Breast epithelium (tissue), 4 donors: ENCODE measurements around the gene ACSS2. TPM values are rescaled to one million over a fixed set of nuclear protein-coding genes. Genes with fewer than 3 reads are reported as not detected.

Experiments
- DNase-seq, 2 donors: peaks; one replicate each; pipeline ENCODE4 v3.0.0-alpha.2; 2019; ENCODE audit warnings: low spot score in 2 of 2
- H3K27ac ChIP-seq, 2 donors: fragments of 200-600 bp; sonication (generic) in 1 of 2; one replicate each; pipeline ENCODE4 v1.5.1; 2016 to 2019; ENCODE audit warnings: mild to moderate bottlenecking in 1 of 2
- H3K27me3 ChIP-seq, 2 donors: fragments of 200-600 bp; sonication (generic) in 1 of 2; one replicate each; pipeline versions ENCODE4 v1.5.1 to v1.6.0; 2017 to 2019; ENCODE audit warnings: control low read depth in 1 of 2, mild to moderate bottlenecking in 1 of 2
- H3K36me3 ChIP-seq: fragments of 200-600 bp; one replicate; pipeline ENCODE4 v1.5.1; 2019
- H3K4me1 ChIP-seq, 2 donors: fragments of 200-600 bp; sonication (generic); one replicate each; pipeline ENCODE4 v1.5.1; 2016 to 2019; ENCODE audit warnings: control low read depth in 1 of 2
- H3K4me3 ChIP-seq, 3 donors: fragments of 200-600 bp; sonication (generic); 1 replicate in 2 of 3; 2 replicates in 1 of 3; pipeline ENCODE4 v1.5.1; 2016 to 2019; ENCODE audit warnings: mild to moderate bottlenecking in 3 of 3, moderate library complexity in 2 of 3
- H3K9me3 ChIP-seq, 2 donors: fragments of 200-600 bp; sonication (generic) in 1 of 2; one replicate each; pipeline ENCODE4 v1.5.1; 2016 to 2019; ENCODE audit warnings: control low read depth in 1 of 2
- CTCF ChIP-seq, 3 donors: fragments of 450-650 bp; IDR thresholded peaks; one replicate each; pipeline ENCODE4 v1.5.1; 2016 to 2017; ENCODE audit warnings: antibody characterized with exemption in 3 of 3, mild to moderate bottlenecking in 3 of 3, moderate library complexity in 3 of 3
- POLR2A ChIP-seq: fragments of 450-650 bp; IDR thresholded peaks from one replicate; pipeline ENCODE4 v1.6.1; 2016; ENCODE audit warnings: antibody characterized with exemption, mild to moderate bottlenecking, moderate library complexity
- POLR2AphosphoS5 ChIP-seq, 3 donors: sonication (generic); formaldehyde crosslinking; IDR thresholded peaks; one replicate each; pipeline ENCODE4 v1.6.1; 2017; ENCODE audit warnings: antibody characterized with exemption in 3 of 3
- intact Hi-C: fragments of 100-400 bp; cut with DNase I; formaldehyde crosslinking; loops from one replicate; pipeline ENCODE4 v1.15.1; 2023; ENCODE audit warnings: low total_unique reads
- total RNA-seq, 3 donors: library from RNA; depleted of rRNA; stranded (reverse); fragments of >200 nt; gene quantifications; one replicate each; pipeline ENCODE4 v1.1.0, GENCODE V29; 2016

ACSS2 gene
- total RNA-seq, 3 donors from 2014 or later = 70.1 to 137 (median 71.1) TPM

- Histone ChIP-seq H3K27me3 (no peaks in the 10 kb centered on the region), H3K9me3 (no peaks in the 10 kb centered on the region), H3K36me3 (no peaks in the 10 kb centered on the region), H3K27ac (no peak overlapping the region), H3K4me1 (no peaks in the 10 kb centered on the region), H3K4me3 (no peak overlapping the region)
- intact Hi-C loops = no loop called here
- peak in 1 of 2 donors; percentile 15 for DNase-seq
- TF ChIP-seq POLR2A (no peak), CTCF (IDR thresholded peaks at IDR 0.05) (no peak), POLR2AphosphoS5 (IDR thresholded peaks at IDR 0.05) (no peak)
Measured at GRCh38 chr20:34970193-34970840, 93.9 kb downstream of the ACSS2 start.

GRCh38 chr20:34970846-34971560 is 94.6 kb downstream of the ACSS2 start:
- Histone ChIP-seq H3K4me3 (no peak overlapping the region), H3K4me1 (no peaks in the 10 kb centered on the region), H3K27me3 (no peaks in the 10 kb centered on the region), H3K36me3 (no peaks in the 10 kb centered on the region), H3K27ac (no peak overlapping the region), H3K9me3 (no peaks in the 10 kb centered on the region)
- TF ChIP-seq POLR2AphosphoS5 (IDR thresholded peaks at IDR 0.05) = no peak
- TF ChIP-seq CTCF (IDR thresholded peaks at IDR 0.05) = no peak
- TF ChIP-seq POLR2A = no peak
- DNase-seq = peak in 1 of 2 donors; percentile 19
- intact Hi-C loops = no loop called here

GRCh38 chr20:34971561-34972235 is 95.3 kb downstream of the ACSS2 start:
- intact Hi-C loops = no loop called here
- Histone ChIP-seq H3K27me3 (no peaks in the 10 kb centered on the region), H3K9me3 (no peaks in the 10 kb centered on the region), H3K27ac (no peak overlapping the region), H3K4me1 (no peaks in the 10 kb centered on the region), H3K36me3 (no peaks in the 10 kb centered on the region), H3K4me3 (no peak overlapping the region)
- no peak for TF ChIP-seq POLR2AphosphoS5 (IDR thresholded peaks at IDR 0.05)
- no peak for TF ChIP-seq POLR2A
- TF ChIP-seq CTCF (IDR thresholded peaks at IDR 0.05) = no peak
- peak in 1 of 2 donors; percentile 31 for DNase-seq

GRCh38 chr20:34974246-34974645 is 97.8 kb downstream of the ACSS2 start:
- H3K4me3 ChIP-seq = no peak overlapping the region
- no peak overlapping the region for H3K27ac ChIP-seq
- no peaks in the 10 kb centered on the region for H3K36me3 ChIP-seq
- no peak for DNase-seq
- no peak for TF ChIP-seq POLR2AphosphoS5 (IDR thresholded peaks at IDR 0.05)
- TF ChIP-seq POLR2A = no peak
- no peak for TF ChIP-seq CTCF (IDR thresholded peaks at IDR 0.05)
- no peaks in the 10 kb centered on the region for H3K9me3 ChIP-seq
- no peaks in the 10 kb centered on the region for H3K4me1 ChIP-seq
- intact Hi-C loops = no loop called here
- H3K27me3 ChIP-seq = no peaks in the 10 kb centered on the region

GRCh38 chr20:34976286-34976685 is 99.9 kb downstream of the ACSS2 start:
- TF ChIP-seq CTCF (IDR thresholded peaks at IDR 0.05) (no peak), POLR2A (no peak), POLR2AphosphoS5 (IDR thresholded peaks at IDR 0.05) (no peak)
- intact Hi-C loops = no loop called here

More at GRCh38 chr20:34976286-34976685, 99.9 kb downstream of the ACSS2 start:
- no peaks in the 10 kb centered on the region for H3K9me3 ChIP-seq
- H3K27ac ChIP-seq = no peak overlapping the region
- no peaks in the 10 kb centered on the region for H3K36me3 ChIP-seq
- DNase-seq = no peak
- no peaks in the 10 kb centered on the region for H3K4me1 ChIP-seq
- H3K4me3 ChIP-seq = no peak overlapping the region
- H3K27me3 ChIP-seq = no peaks in the 10 kb centered on the region
